G401 (cell line): Measurements from ENCODE around the gene CCT8. TPM values are rescaled to one million over a fixed set of nuclear protein-coding genes. Genes with fewer than 3 reads are reported as not detected.
"Not testable (repeated sequence)": the region's sequence is repeated elsewhere in the genome, so short reads cannot be mapped to it uniquely, and the experiment has no call there.

ENCODE experiments used
- DNase-seq: peaks from one replicate; pipeline ENCODE4 v3.0.0-alpha.2; 2015; ENCODE audit warnings: low spot score
- in situ Hi-C: cut with HindIII; loops from 2 replicates; pipeline ENCODE4 v1.10.0; 2016; ENCODE audit warnings: low sequenced_read_pairs, mixed read lengths
- total RNA-seq: library from RNA; depleted of rRNA; stranded (reverse); fragments of >200 nt; shearing (Covaris generic); gene quantifications from 2 replicates; pipeline ENCODE4 v1.2.3, GENCODE V29; 2014

CCT8 gene
- total RNA-seq, 1 experiment from 2014 or later: 1,164 TPM

GRCh38 chr21:29078869-29079767 lies 5.7 kb upstream of the CCT8 start:
- peak; percentile 24 for DNase-seq
- in situ Hi-C loops: no loop called here

DNA sequence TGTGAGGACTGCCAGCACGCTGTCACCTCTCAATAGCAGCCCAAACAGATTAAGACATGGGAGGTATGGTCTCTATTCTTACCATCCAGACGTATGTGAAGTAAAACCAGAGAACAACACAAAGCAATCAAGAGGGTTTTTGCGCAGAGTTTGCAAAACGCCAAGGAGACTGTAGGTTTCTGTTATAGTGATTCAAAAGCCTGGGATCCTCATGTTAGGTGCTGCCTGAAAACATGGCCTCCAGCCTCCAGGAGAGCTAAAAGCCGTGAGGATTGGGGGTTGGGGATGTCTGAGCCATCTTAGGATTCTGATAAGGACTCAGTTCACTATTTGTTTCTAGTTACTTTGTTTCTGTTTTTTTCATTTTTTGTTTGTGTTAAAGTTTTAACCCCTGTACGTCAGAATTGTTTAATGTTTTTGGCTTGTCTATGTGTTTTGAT lies 4.2 kb upstream of the CCT8 start:
- DNase-seq: peak; percentile 53
- in situ Hi-C loops: no loop called here

DNA sequence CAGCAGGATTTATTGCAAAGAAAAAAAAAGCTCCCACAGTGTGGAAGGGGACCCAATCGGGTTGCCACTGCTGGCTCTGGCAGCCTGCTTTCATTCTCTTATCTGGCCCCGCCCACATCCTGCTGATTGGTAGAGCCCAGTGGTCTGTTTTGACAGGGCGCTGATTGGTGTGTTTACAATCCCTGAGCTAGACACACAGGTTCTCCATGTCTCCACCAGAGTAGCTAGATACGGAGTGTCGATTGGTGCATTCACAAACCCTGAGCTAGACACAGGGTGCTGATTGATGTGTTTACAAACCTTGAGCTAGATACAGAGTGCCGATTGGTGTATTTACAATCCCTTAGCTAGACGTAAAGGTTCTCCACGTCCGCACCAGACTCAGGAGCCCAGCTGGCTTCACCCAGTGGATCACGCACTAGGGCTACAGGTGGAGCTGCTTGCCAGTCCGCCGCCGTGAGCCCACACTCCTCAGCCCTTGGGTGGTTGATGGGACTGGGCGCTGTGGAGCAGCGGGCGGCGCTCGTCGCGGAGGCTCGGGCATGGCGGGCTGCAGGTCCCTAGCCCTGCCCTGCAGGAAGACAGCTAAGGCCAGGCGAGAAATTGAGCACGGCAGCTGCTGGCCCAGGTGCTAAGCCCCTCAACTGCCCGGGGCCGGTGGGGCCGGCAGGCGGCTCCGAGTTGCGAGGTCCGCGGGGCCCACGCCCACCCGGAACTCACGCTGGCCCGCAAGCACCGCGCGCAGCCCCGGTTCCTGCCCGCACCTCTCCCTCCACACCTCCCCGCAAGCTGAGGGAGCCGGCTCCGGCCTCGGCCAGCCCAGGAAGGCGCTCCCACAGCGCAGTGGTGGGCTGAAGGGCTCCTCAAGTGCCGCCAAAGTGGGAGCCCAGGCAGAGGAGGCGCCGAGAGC lies 3.5 kb upstream of the CCT8 start:
- peak; percentile 36 for DNase-seq
- in situ Hi-C loops: not testable (repeated sequence)

DNA sequence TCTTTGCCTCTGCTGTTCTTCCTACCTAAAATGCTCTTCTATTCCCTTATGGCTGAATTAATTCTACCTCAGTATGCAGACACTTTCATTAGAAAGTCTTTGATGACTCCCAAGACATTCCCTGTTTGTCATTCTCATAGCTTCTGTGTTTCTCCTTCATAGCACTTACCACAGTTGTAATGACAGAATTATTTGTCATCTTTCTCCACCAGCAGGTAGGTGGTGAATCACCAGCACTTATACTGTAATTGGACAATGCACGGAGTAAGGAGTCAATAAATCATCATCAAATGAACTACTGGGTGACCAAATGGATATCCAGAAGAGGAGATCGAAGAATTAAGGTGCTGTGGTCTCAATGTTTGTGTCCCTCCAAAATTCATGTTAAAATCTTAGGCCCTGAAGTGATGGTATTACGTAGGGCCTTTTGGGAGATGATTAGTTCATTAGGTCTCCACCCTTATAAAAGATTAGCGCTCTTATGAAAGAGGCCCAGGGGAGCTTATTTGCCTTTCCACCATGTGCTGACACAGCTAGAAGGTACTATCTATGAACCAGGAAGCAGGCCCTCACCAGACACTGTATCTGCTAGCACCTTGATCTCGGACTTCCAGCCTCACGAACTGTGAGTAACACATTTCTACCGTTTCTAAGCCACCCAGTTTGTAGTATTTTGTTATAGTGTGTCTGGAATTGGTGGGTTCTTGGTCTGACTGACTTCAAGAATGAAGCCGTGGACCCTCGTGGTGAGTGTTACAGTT lies 2.4 kb upstream of the CCT8 start:
- in situ Hi-C loops: no loop called here
- DNase-seq: no peak

DNA sequence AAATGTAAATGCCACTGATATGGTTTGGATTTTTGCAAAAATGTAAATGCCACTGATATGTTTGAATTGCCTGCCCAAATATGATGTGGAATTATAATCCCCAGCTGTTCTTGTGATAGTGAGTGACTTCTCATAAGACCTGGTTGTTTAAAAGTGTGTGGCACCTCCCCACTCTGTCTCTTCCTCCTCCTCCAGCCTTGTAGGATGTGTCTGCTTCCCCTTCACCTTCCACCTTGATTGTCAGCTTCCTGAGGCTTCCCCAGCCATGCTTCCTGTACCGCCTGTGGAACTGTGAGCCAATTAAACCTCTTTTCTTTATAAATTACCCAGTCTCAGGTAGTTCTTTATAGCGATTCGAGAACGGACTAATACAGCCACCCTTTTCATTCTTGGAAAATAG lies 1.3 kb upstream of the CCT8 start:
- in situ Hi-C loops: loop anchor here (25.0 kb wide), 1 partner anchor 112 kb away; no protein-coding TSS in a partner anchor

DNA sequence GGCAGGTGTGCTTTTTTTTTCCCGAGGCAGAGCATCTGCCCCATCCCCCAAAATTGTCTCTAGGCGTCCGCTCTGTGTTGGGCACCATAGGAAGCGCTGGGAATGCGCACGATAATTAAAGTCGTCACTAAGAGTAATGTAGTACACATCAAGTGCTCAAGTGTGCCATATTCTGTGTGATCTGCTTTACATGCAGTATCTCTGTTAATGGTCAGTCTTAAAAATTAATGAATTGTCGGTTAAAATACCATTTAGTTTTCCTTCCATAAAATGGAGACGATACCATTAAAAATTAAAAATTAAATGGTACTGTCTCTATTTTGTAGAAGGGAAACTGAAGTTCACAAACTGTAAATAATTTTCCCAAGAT lies 544 bp upstream of the CCT8 start:
- in situ Hi-C loops: loop anchor here (25.0 kb wide), 1 partner anchor 112 kb away; no protein-coding TSS in a partner anchor

More for the DNA sequence above, 1.3 kb upstream of the CCT8 start:
- no peak for DNase-seq

GRCh38 chr21:29072873-29073221 lies 601 bp downstream of the CCT8 start:
- no peak for DNase-seq
- in situ Hi-C loops: loop anchor here (25.0 kb wide), 1 partner anchor 111 kb away; no protein-coding TSS in a partner anchor

More for the DNA sequence above, 544 bp upstream of the CCT8 start:
- DNase-seq: no peak

DNA sequence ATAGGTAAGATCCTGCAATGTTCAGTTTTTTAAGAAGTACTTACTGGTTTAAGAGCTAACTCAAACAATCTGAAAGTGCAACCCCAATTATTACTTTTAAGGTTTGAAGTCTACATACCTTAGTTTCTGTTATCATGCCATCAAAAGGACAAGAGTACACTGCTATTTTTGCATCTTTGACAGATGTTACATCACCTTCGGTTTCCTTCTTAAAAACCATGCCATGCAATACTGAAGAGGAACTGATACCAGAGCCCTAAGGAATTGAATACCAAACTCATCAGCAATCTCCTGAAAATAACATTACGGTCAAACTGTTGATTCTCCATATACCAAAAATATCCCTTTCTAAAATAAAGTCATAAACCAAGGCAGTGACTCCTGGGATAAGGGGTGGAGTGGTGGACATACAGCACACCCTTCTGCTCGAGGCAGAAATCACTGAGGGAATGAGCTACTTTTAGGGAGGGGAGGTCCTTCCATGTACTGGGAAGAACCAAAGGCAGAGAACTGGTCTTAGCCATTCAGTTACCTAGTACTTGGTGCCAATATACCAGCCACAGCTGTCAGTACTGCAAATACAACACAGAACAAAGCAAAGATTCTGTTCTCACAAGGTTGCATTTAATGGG lies 8.5 kb downstream of the CCT8 start:
- in situ Hi-C loops: loop anchor here (25.0 kb wide), 1 partner anchor 103 kb away; no protein-coding TSS in a partner anchor
- DNase-seq: no peak

GRCh38 chr21:29056538-29057050 lies 16.9 kb downstream of the CCT8 start:
- no peak for DNase-seq
- in situ Hi-C loops: loop anchor here (25.0 kb wide), 1 partner anchor 94 kb away; no protein-coding TSS in a partner anchor

GRCh38 chr21:29056005-29056404 lies 17.4 kb downstream of the CCT8 start:
- in situ Hi-C loops: loop anchor here (25.0 kb wide), 1 partner anchor 94 kb away; no protein-coding TSS in a partner anchor

GRCh38 chr21:29055080-29055479 lies 18.4 kb downstream of the CCT8 start:
- in situ Hi-C loops: loop anchor here (25.0 kb wide), 1 partner anchor 93 kb away; no protein-coding TSS in a partner anchor
- DNase-seq: peak; percentile 33

More at GRCh38 chr21:29056005-29056404, 17.4 kb downstream of the CCT8 start:
- no peak for DNase-seq

DNA sequence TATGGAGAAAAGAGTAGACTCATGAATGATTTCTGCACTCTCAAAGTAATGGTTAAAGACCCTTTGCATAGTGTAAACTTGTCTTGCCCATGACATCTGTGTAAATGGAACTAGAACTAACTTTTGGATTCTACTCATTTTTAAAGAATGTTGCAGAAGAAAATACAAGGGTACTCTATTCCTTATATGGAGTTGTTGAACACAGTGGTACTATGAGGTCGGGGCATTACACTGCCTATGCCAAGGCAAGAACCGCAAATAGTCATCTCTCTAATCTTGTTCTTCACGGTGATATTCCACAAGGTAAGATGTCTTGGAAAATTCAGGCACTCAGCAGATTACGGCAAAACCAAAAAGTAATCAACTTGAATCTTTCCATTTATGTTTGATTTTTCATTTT lies 19.8 kb downstream of the CCT8 start:
- DNase-seq: no peak
- in situ Hi-C loops: loop anchor here (25.0 kb wide), 1 partner anchor 91 kb away; no protein-coding TSS in a partner anchor

- in situ Hi-C loops: loop anchor here (25.0 kb wide), 1 partner anchor 91 kb away; no protein-coding TSS in a partner anchor
- peak; percentile 16 for DNase-seq
Measured at GRCh38 chr21:29053011-29053553, 20.4 kb downstream of the CCT8 start.

- in situ Hi-C loops: loop anchor here (25.0 kb wide), 1 partner anchor 90 kb away; no protein-coding TSS in a partner anchor
Measured at GRCh38 chr21:29052224-29052623, 21.2 kb downstream of the CCT8 start.

GRCh38 chr21:29034678-29035077 lies 38.8 kb downstream of the CCT8 start:
- DNase-seq: no peak
- in situ Hi-C loops: no loop called here

More at GRCh38 chr21:29052224-29052623, 21.2 kb downstream of the CCT8 start:
- DNase-seq: no peak

- DNase-seq: no peak
- in situ Hi-C loops: no loop called here
Measured at GRCh38 chr21:29033871-29034270, 39.6 kb downstream of the CCT8 start.

GRCh38 chr21:29033301-29033700 lies 40.1 kb downstream of the CCT8 start:
- in situ Hi-C loops: no loop called here
- no peak for DNase-seq

DNA sequence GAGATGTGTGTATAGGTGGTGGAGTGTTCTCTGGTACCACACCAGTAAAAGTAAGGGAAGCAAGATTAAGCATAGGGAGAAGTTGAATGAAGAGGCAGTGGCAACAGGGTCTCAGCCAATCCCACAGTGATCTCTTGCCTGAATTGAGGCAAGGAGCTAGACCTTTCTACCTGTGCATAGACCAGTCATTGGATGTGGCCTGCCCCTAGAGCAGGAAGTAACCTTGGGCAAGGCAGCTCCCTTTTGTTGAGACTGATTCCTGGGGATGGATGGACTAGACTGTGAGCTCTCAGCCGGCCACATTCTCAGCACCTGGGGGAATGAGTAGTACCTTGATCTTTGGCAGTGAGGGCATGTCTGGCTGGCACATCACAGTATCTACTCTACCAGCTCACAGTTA lies 42.5 kb downstream of the CCT8 start:
- in situ Hi-C loops: no loop called here
- no peak for DNase-seq
